Karpas-422 (cell line): ENCODE measurements around the gene MYO18B. TPM values are rescaled to one million over a fixed set of nuclear protein-coding genes. Genes with fewer than 3 reads are reported as not detected.

Experiments
- DNase-seq: peaks from one replicate; pipeline ENCODE4 v3.0.0-alpha.2; 2015
- H2AFZ ChIP-seq: fragments of 200-600 bp; sonication (generic); 2 replicates; pipeline ENCODE4 v1.6.1; 2014; ENCODE audit warnings: antibody characterized with exemption, low read length, mixed read lengths
- H3K27ac ChIP-seq: fragments of 200-600 bp; sonication (generic); 2 replicates; pipeline ENCODE4 v1.5.1; 2014; ENCODE audit warnings: mild to moderate bottlenecking, low read length, moderate library complexity
- H3K27me3 ChIP-seq: fragments of 200-600 bp; sonication (generic); 2 replicates; pipeline ENCODE4 v1.6.1; 2014; ENCODE audit warnings: low read length, mixed read lengths
- H3K36me3 ChIP-seq: fragments of 200-600 bp; sonication (generic); 2 replicates; pipeline ENCODE4 v1.6.1; 2014; ENCODE audit warnings: low read length, mixed read lengths; ENCODE audit not compliant: insufficient read depth
- H3K4me1 ChIP-seq: fragments of 200-600 bp; sonication (generic); 2 replicates; pipeline ENCODE4 v1.6.1; 2014; ENCODE audit warnings: mild to moderate bottlenecking, low read length, mixed read lengths
- H3K4me2 ChIP-seq: fragments of 200-600 bp; sonication (generic); 2 replicates; pipeline ENCODE4 v1.6.1; 2014; ENCODE audit warnings: low read length, low read depth, mild to moderate bottlenecking; ENCODE audit not compliant: poor library complexity, severe bottlenecking
- H3K4me3 ChIP-seq: fragments of 200-600 bp; sonication (generic); 2 replicates; pipeline ENCODE4 v1.5.1; 2014; ENCODE audit warnings: mild to moderate bottlenecking, antibody characterized with exemption, low read length, mixed read lengths
- H3K79me2 ChIP-seq: fragments of 200-600 bp; sonication (generic); 2 replicates; pipeline ENCODE4 v1.6.1; 2014; ENCODE audit warnings: mild to moderate bottlenecking, low read length, mixed read lengths
- H3K9ac ChIP-seq: fragments of 200-600 bp; sonication (generic); 2 replicates; pipeline ENCODE4 v1.6.0; 2014; ENCODE audit warnings: low read length
- H3K9me2 ChIP-seq: fragments of 200-600 bp; sonication (generic), shearing (Covaris generic); replicated peaks from 2 replicates; pipeline ENCODE4 v1.6.0; 2014; ENCODE audit warnings: mild to moderate bottlenecking, low read length, moderate library complexity; ENCODE audit not compliant: insufficient read depth
- H3K9me3 ChIP-seq: fragments of 300-700, 200-600 bp; sonication (generic); 2 replicates; pipeline ENCODE4 v1.6.1; 2014; ENCODE audit warnings: low read length, mixed read lengths
- H4K20me1 ChIP-seq: fragments of 200-600 bp; sonication (generic); 2 replicates; pipeline ENCODE4 v1.6.1; 2014; ENCODE audit warnings: mild to moderate bottlenecking, antibody characterized with exemption, low read length, low read depth; ENCODE audit not compliant: insufficient read depth
- total RNA-seq: library from RNA; depleted of rRNA; stranded (reverse); fragments of >200 nt; shearing (Covaris generic); gene quantifications from 2 replicates; pipeline ENCODE4 v1.2.3, GENCODE V29; 2014; ENCODE audit warnings: low replicate concordance

Gene MYO18B
- total RNA-seq, 1 experiment from 2014 or later: not detected

DNA sequence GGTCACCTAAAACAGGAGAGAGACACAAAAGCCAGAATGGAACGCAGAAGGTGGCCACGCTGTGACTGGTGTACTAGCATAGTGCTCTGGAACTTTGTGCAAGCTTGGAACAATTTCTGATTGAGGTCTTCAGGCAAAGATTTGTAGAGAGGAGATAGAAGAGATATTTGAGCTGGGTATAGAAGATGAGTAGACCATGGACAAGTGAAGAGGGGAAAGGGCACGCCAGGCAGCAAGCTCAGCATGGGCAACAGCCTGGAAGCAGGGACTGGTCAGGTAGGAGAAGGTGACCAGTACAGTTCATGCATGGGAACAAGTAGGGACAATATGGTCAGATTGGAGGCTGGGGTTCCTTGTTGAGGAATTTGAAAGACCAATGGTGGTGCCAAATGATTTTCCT, 24.4 kb downstream of the MYO18B start:
- no peaks in the 10 kb centered on the region for H3K4me1 ChIP-seq
- no peak overlapping the region for H2AFZ ChIP-seq
- no peaks in the 10 kb centered on the region for H3K9me2 ChIP-seq
- no peaks in the 10 kb centered on the region for H3K79me2 ChIP-seq
- no peak overlapping the region for H3K4me2 ChIP-seq
- no peaks in the 10 kb centered on the region for H3K27me3 ChIP-seq
- H3K27ac ChIP-seq: no peak overlapping the region
- no peak overlapping the region for H3K4me3 ChIP-seq
- H3K36me3 ChIP-seq: no peaks in the 10 kb centered on the region
- DNase-seq: no peak
- peaks cover 5% of the 10 kb centered on the region; the same call in 1 of the 2 replicates for H3K9me3 ChIP-seq
- H3K9ac ChIP-seq: no peak overlapping the region
- H4K20me1 ChIP-seq: no peaks in the 10 kb centered on the region

GRCh38 chr22:25770333-25770732, 28.3 kb downstream of the MYO18B start:
- peaks cover 5% of the 10 kb centered on the region; the same call in 1 of the 2 replicates for H3K9me3 ChIP-seq
- no peak overlapping the region for H2AFZ ChIP-seq
- H3K79me2 ChIP-seq: no peaks in the 10 kb centered on the region
- H3K27me3 ChIP-seq: no peaks in the 10 kb centered on the region
- H3K36me3 ChIP-seq: no peaks in the 10 kb centered on the region
- no peak overlapping the region for H3K4me2 ChIP-seq
- no peak overlapping the region for H3K27ac ChIP-seq
- H3K4me1 ChIP-seq: no peaks in the 10 kb centered on the region
- no peaks in the 10 kb centered on the region for H4K20me1 ChIP-seq
- no peak overlapping the region for H3K4me3 ChIP-seq
- no peak overlapping the region for H3K9ac ChIP-seq
- H3K9me2 ChIP-seq: no peaks in the 10 kb centered on the region
- no peak for DNase-seq

- Histone ChIP-seq H3K27me3 (no peaks in the 10 kb centered on the region), H3K27ac (no peak overlapping the region), H3K79me2 (no peaks in the 10 kb centered on the region), H3K4me3 (no peak overlapping the region), H3K4me1 (no peaks in the 10 kb centered on the region), H3K9me3 (no peaks in the 10 kb centered on the region), H3K9ac (no peak overlapping the region), H3K9me2 (no peaks in the 10 kb centered on the region), H3K4me2 (no peak overlapping the region), H4K20me1 (no peaks in the 10 kb centered on the region), H3K36me3 (no peaks in the 10 kb centered on the region), H2AFZ (no peak overlapping the region)
- no peak for DNase-seq
These were observed 30.3 kb downstream of the MYO18B start for GRCh38 chr22:25772288-25772687.

DNA sequence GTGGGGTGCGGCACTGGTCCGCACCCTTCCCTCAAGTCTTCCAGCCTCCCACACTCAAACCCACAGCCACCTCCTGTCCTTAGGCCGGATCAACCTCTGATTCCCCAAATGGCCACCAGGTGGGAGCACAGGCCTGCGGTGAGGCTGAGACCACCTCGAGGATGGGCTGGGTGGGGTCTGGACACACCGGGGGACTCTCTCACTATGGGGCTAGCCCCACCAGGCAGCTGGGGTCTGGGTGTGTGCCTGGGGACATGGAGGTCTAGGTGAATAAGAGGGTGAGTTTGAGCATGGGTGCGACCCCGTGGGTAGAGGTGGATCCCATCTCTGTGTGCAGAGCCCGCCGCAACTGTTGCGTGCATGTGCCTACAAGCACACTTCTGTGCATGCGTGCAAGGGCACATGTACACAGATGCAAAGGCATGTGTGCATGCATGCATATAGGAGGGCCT, 32.6 kb downstream of the MYO18B start:
- Histone ChIP-seq H3K79me2 (no peaks in the 10 kb centered on the region), H3K36me3 (no peaks in the 10 kb centered on the region), H3K9ac (no peak overlapping the region), H3K27ac (no peak overlapping the region), H3K4me1 (no peaks in the 10 kb centered on the region), H4K20me1 (no peaks in the 10 kb centered on the region), H3K27me3 (no peaks in the 10 kb centered on the region), H2AFZ (no peak overlapping the region), H3K4me2 (no peak overlapping the region), H3K4me3 (no peak overlapping the region), H3K9me2 (no peaks in the 10 kb centered on the region), H3K9me3 (no peaks in the 10 kb centered on the region)
- DNase-seq: peak; percentile 69

GRCh38 chr22:25775531-25775930, 33.5 kb downstream of the MYO18B start:
- Histone ChIP-seq H3K9me2 (no peaks in the 10 kb centered on the region), H3K4me1 (no peaks in the 10 kb centered on the region), H4K20me1 (no peaks in the 10 kb centered on the region), H3K4me3 (no peak overlapping the region), H3K4me2 (no peak overlapping the region), H3K79me2 (no peaks in the 10 kb centered on the region), H2AFZ (no peak overlapping the region), H3K9ac (no peak overlapping the region), H3K36me3 (no peaks in the 10 kb centered on the region), H3K9me3 (no peaks in the 10 kb centered on the region), H3K27ac (no peak overlapping the region), H3K27me3 (no peaks in the 10 kb centered on the region)
- no peak for DNase-seq

DNA sequence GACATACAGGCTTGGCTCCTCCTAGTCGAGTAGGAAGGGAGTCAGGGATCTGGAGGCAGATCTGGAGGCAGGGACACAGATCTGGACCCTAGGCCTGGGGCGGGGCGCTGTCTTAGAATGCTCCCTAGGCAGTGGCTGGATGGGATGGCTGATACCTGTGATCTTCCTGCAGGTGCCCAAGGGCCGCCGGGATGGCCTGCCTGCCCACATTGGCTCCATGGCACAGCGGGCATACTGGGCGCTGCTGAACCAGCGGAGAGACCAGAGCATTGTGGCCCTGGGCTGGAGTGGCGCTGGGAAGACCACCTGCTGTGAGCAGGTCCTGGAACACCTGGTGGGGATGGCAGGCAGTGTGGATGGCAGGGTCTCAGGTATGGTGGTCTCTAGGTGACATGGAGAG, 35.4 kb downstream of the MYO18B start:
- no peak overlapping the region for H3K27ac ChIP-seq
- H3K9ac ChIP-seq: no peak overlapping the region
- H3K27me3 ChIP-seq: no peaks in the 10 kb centered on the region

DNA sequence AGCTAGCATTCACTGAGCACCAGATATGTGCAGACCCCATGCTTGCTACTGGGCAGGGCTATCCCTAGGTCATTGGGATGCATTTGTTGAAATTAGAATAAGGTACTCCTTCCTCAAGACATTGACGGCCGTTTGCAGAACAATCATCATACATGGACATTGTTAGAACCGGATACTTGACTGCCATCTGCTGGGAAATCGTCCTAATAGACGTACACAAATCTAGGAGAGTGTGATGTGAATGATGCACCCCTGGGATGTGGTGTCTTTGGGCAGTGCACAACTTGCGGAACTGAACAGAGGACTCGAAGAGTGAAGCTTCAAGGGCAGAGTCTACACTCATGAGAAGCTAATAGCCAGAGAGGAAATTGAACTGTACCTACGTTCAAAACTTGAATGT, 35.9 kb downstream of the MYO18B start:
- Histone ChIP-seq H3K27ac (no peak overlapping the region), H2AFZ (no peak overlapping the region), H3K9me2 (no peaks in the 10 kb centered on the region), H3K79me2 (no peaks in the 10 kb centered on the region), H3K27me3 (no peaks in the 10 kb centered on the region), H3K36me3 (no peaks in the 10 kb centered on the region), H4K20me1 (no peaks in the 10 kb centered on the region), H3K9me3 (no peaks in the 10 kb centered on the region), H3K9ac (no peak overlapping the region), H3K4me1 (no peaks in the 10 kb centered on the region), H3K4me3 (no peak overlapping the region), H3K4me2 (no peak overlapping the region)
- DNase-seq: peak; percentile 69

More for the DNA sequence above, 35.4 kb downstream of the MYO18B start:
- H3K4me2 ChIP-seq: no peak overlapping the region
- no peaks in the 10 kb centered on the region for H3K9me2 ChIP-seq
- no peak overlapping the region for H3K4me3 ChIP-seq
- no peaks in the 10 kb centered on the region for H4K20me1 ChIP-seq
- DNase-seq: no peak
- no peak overlapping the region for H2AFZ ChIP-seq
- no peaks in the 10 kb centered on the region for H3K4me1 ChIP-seq
- H3K9me3 ChIP-seq: no peaks in the 10 kb centered on the region
- no peaks in the 10 kb centered on the region for H3K79me2 ChIP-seq
- no peaks in the 10 kb centered on the region for H3K36me3 ChIP-seq

GRCh38 chr22:25779426-25779825, 37.4 kb downstream of the MYO18B start:
- no peak overlapping the region for H2AFZ ChIP-seq
- H3K9ac ChIP-seq: no peak overlapping the region
- no peak overlapping the region for H3K4me2 ChIP-seq
- no peaks in the 10 kb centered on the region for H3K9me3 ChIP-seq
- H3K9me2 ChIP-seq: no peaks in the 10 kb centered on the region
- no peaks in the 10 kb centered on the region for H3K79me2 ChIP-seq
- DNase-seq: no peak
- no peaks in the 10 kb centered on the region for H3K27me3 ChIP-seq
- no peak overlapping the region for H3K27ac ChIP-seq
- no peaks in the 10 kb centered on the region for H3K4me1 ChIP-seq
- no peaks in the 10 kb centered on the region for H3K36me3 ChIP-seq
- H3K4me3 ChIP-seq: no peak overlapping the region
- H4K20me1 ChIP-seq: no peaks in the 10 kb centered on the region

- no peaks in the 10 kb centered on the region for H3K36me3 ChIP-seq
- H3K4me3 ChIP-seq: no peak overlapping the region
- no peaks in the 10 kb centered on the region for H3K27me3 ChIP-seq
- H3K4me1 ChIP-seq: no peaks in the 10 kb centered on the region
- no peak overlapping the region for H3K27ac ChIP-seq
- no peaks in the 10 kb centered on the region for H3K9me3 ChIP-seq
- H3K4me2 ChIP-seq: no peak overlapping the region
- no peaks in the 10 kb centered on the region for H3K9me2 ChIP-seq
- no peaks in the 10 kb centered on the region for H3K79me2 ChIP-seq
- DNase-seq: no peak
- H2AFZ ChIP-seq: no peak overlapping the region
- no peak overlapping the region for H3K9ac ChIP-seq
- no peaks in the 10 kb centered on the region for H4K20me1 ChIP-seq
These were observed 37.9 kb downstream of the MYO18B start for GRCh38 chr22:25779890-25780289.
